Choroid plexus epithelial cell (primary cell): Measurements from ENCODE around the gene TADA1.

ENCODE experiments used
- DNase-seq: peaks from one replicate; pipeline ENCODE4 v3.0.0-alpha.2; 2010; ENCODE audit warnings: low read depth
- H3K4me3 ChIP-seq: 2 replicates; pipeline ENCODE4 v1.5.1; 2011; ENCODE audit warnings: low read depth, mild to moderate bottlenecking, control low read depth, low read length, moderate library complexity
- CTCF ChIP-seq: conservative IDR thresholded peaks from 2 replicates; pipeline ENCODE4 v1.5.1; 2011; ENCODE audit warnings: low read depth, mild to moderate bottlenecking, control low read depth, inconsistent platforms, low read length, moderate library complexity

The TADA1 gene

GRCh38 chr1:166875734-166876539 is at the start of gene TADA1:
Gene TADA1, minus strand, starts transcription at chr1:166876264. Its CDS starts 31 bp downstream, at chr1:166876233.
- DNase-seq = peak; percentile 98
- peak within 1 kb of the TSS; percentile 80 for H3K4me3 ChIP-seq
- peak; percentile 18 for TF ChIP-seq CTCF

- no peak for DNase-seq
- no peak overlapping the region for H3K4me3 ChIP-seq
- TF ChIP-seq CTCF = no peak
Measured at GRCh38 chr1:166924823-166925541, 48.9 kb upstream of the TADA1 start.

- TF ChIP-seq CTCF = no peak
- DNase-seq = no peak
- peak overlapping the region; percentile 29 for H3K4me3 ChIP-seq
Measured at GRCh38 chr1:166920561-166921475, 44.8 kb upstream of the TADA1 start.

GRCh38 chr1:166918956-166919316 is 42.9 kb upstream of the TADA1 start:
- TF ChIP-seq CTCF = no peak
- H3K4me3 ChIP-seq = no peak overlapping the region
- no peak for DNase-seq

GRCh38 chr1:166918088-166918955 is 42.3 kb upstream of the TADA1 start:
- DNase-seq = no peak
- no peak for TF ChIP-seq CTCF
- H3K4me3 ChIP-seq = no peak overlapping the region

- H3K4me3 ChIP-seq = no peak overlapping the region
- peak; percentile 48 for DNase-seq
- no peak for TF ChIP-seq CTCF
Measured at GRCh38 chr1:166915941-166916340, 39.9 kb upstream of the TADA1 start.
